H1 (cell line): ENCODE data around the gene THAP5. TPM values are rescaled to one million over a fixed set of nuclear protein-coding genes. Genes with fewer than 3 reads are reported as not detected.
A peak's percentile ranks its signal among the peaks of the same experiment; 100 is the strongest.

Source experiments
- CTCF ChIA-PET: fragments of 300-600 bp; sonication (Branson Sonifier 250); formaldehyde crosslinking; loops from one replicate; lab custom pipeline; 2021; ENCODE audit not compliant: partially characterized antibody; lab: Charles Lee
- POLR2A ChIA-PET: fragments of 300-600 bp; sonication (Branson Sonifier 250); formaldehyde crosslinking; loops from one replicate; lab custom pipeline; 2021; ENCODE audit warnings: inconsistent platforms; ENCODE audit not compliant: partially characterized antibody; lab: Charles Lee
- DNase-seq, 2 experiments: peaks; one replicate each; pipeline versions ENCODE4 v3.0.0 to v3.0.0-alpha.2; 2010 to 2022; ENCODE audit warnings: low spot score in 2 of 2, low read depth in 1 of 2, mixed read lengths in 1 of 2
- FAIRE-seq: peaks from 2 replicates; lab custom pipeline; 2011; peaks lifted over from hg19 to GRCh38; lab: Jason Lieb, UNC
- H2AFZ ChIP-seq: 2 replicates; pipeline ENCODE4 v1.8.1; 2012; ENCODE audit warnings: low read length, inconsistent platforms
- H2AK5ac ChIP-seq: 2 replicates; pipeline ENCODE4 v1.6.1; 2013; ENCODE audit warnings: low read depth, low read length
- H2BK120ac ChIP-seq: replicated peaks from 2 replicates; pipeline ENCODE3; 2013; ENCODE audit warnings: low read depth, low read length, inconsistent platforms
- H2BK12ac ChIP-seq: 2 replicates; pipeline ENCODE4 v1.6.1; 2013; ENCODE audit warnings: low read depth, low read length
- H2BK15ac ChIP-seq: 2 replicates; pipeline ENCODE4 v1.6.1; 2013; ENCODE audit warnings: low read length
- H2BK20ac ChIP-seq: 2 replicates; pipeline ENCODE4 v1.6.1; 2013; ENCODE audit warnings: low read length
- H2BK5ac ChIP-seq: 2 replicates; pipeline ENCODE4 v1.6.1; 2013; ENCODE audit warnings: low read depth, low read length
- H3K14ac ChIP-seq: 2 replicates; pipeline ENCODE4 v1.6.1; 2013; ENCODE audit warnings: inconsistent platforms; ENCODE audit not compliant: insufficient read length
- H3K18ac ChIP-seq: 2 replicates; pipeline ENCODE4 v1.6.1; 2013; ENCODE audit warnings: low read length; ENCODE audit errors: extremely low read depth
- H3K23ac ChIP-seq: 2 replicates; pipeline ENCODE4 v1.6.1; 2013; ENCODE audit warnings: inconsistent platforms; ENCODE audit not compliant: insufficient read length
- H3K23me2 ChIP-seq: 2 replicates; pipeline ENCODE4 v1.6.1; 2013; ENCODE audit warnings: low read depth, low read length
- H3K27ac ChIP-seq: 2 replicates; pipeline ENCODE4 v1.6.1; 2011; ENCODE audit warnings: low read depth, low read length, inconsistent platforms
- H3K27me3 ChIP-seq, 4 experiments: replicated peaks in 1 of 4; 1 replicate in 1 of 4; 2 replicates in 3 of 4; pipeline versions ENCODE4 v1.6.1 to v1.8.1; 2011 to 2013; ENCODE audit warnings: low read length in 3 of 4, mild to moderate bottlenecking in 3 of 4, inconsistent platforms in 2 of 4, mixed read lengths in 2 of 4, moderate library complexity in 1 of 4; ENCODE audit not compliant: control insufficient read depth in 3 of 4, insufficient read depth in 3 of 4; ENCODE audit errors: extremely low read depth in 1 of 4
- H3K36me3 ChIP-seq, 4 experiments: 2 replicates each; pipeline versions ENCODE4 v1.6.1 to v1.8.1; 2011 to 2013; ENCODE audit warnings: mild to moderate bottlenecking in 4 of 4, low read length in 3 of 4, moderate library complexity in 2 of 4, control low read depth in 1 of 4, inconsistent platforms in 1 of 4; ENCODE audit not compliant: insufficient read depth in 4 of 4, control insufficient read depth in 2 of 4
- H3K4ac ChIP-seq: replicated peaks from 2 replicates; pipeline ENCODE3; 2013; ENCODE audit warnings: low read length, low read depth, mixed read lengths, inconsistent platforms; ENCODE audit not compliant: insufficient read length
- H3K4me1 ChIP-seq, 4 experiments: replicated peaks in 1 of 4; 1 replicate in 1 of 4; 2 replicates in 3 of 4; pipeline versions ENCODE4 v1.6.1 to v1.8.1; 2011 to 2013; ENCODE audit warnings: low read length in 3 of 4, inconsistent platforms in 2 of 4, mixed read lengths in 1 of 4; ENCODE audit not compliant: insufficient read depth in 4 of 4, control insufficient read depth in 3 of 4
- H3K4me2 ChIP-seq, 2 experiments: 2 replicates each; pipeline versions ENCODE4 v1.6.1 to v1.8.1; 2011 to 2013; ENCODE audit warnings: low read depth in 2 of 2, low read length in 2 of 2, control low read depth in 1 of 2, inconsistent platforms in 1 of 2, mild to moderate bottlenecking in 1 of 2; ENCODE audit not compliant: insufficient read depth in 1 of 2
- H3K4me3 ChIP-seq, 4 experiments: fragments of 200-600, 300-600 bp in 1 of 4; sonication (generic), shearing (Covaris generic), sonication (Bioruptor Twin) in 1 of 4; 2 replicates each; pipeline versions ENCODE4 v1.5.1 to v1.8.1; 2011 to 2016; ENCODE audit warnings: low read length in 4 of 4, low read depth in 3 of 4, control low read depth in 2 of 4, inconsistent platforms in 2 of 4, mild to moderate bottlenecking in 2 of 4, mixed read lengths in 1 of 4, moderate library complexity in 1 of 4; ENCODE audit not compliant: insufficient read depth in 2 of 4; ENCODE audit errors: extremely low read depth in 1 of 4
- H3K56ac ChIP-seq: replicated peaks from 2 replicates; pipeline ENCODE3; 2013; ENCODE audit warnings: low read depth, mild to moderate bottlenecking, mixed read lengths, low read length, inconsistent platforms; ENCODE audit not compliant: insufficient read length
- H3K79me1 ChIP-seq: 2 replicates; pipeline ENCODE4 v1.6.1; 2013; ENCODE audit warnings: low read depth, low read length, control low read depth
- H3K79me2 ChIP-seq, 2 experiments: 2 replicates each; pipeline versions ENCODE4 v1.6.1 to v1.8.1; 2012 to 2013; ENCODE audit warnings: low read length in 2 of 2, mild to moderate bottlenecking in 2 of 2, inconsistent platforms in 1 of 2; ENCODE audit not compliant: insufficient read depth in 2 of 2, control insufficient read depth in 1 of 2
- H3K9ac ChIP-seq, 4 experiments: replicated peaks in 1 of 4; 1 replicate in 1 of 4; 2 replicates in 3 of 4; pipeline versions ENCODE4 v1.6.1 to v1.8.1; 2011 to 2013; ENCODE audit warnings: low read depth in 3 of 4, low read length in 3 of 4, control low read depth in 2 of 4, mild to moderate bottlenecking in 2 of 4, moderate library complexity in 2 of 4, inconsistent platforms in 1 of 4; ENCODE audit errors: extremely low read depth in 1 of 4
- H3K9me3 ChIP-seq, 2 experiments: 2 replicates each; pipeline versions ENCODE4 v1.6.1 to v1.8.1; 2012 to 2013; ENCODE audit warnings: mild to moderate bottlenecking in 2 of 2, moderate library complexity in 2 of 2, control low read depth in 1 of 2, inconsistent platforms in 1 of 2, low read depth in 1 of 2, low read length in 1 of 2, mixed read lengths in 1 of 2; ENCODE audit not compliant: insufficient read depth in 2 of 2
- H4K20me1 ChIP-seq, 2 experiments: replicated peaks in 1 of 2; 2 replicates each; pipeline versions ENCODE3 to v1.8.1; 2011 to 2013; ENCODE audit warnings: inconsistent platforms in 2 of 2, low read length in 2 of 2, mild to moderate bottlenecking in 1 of 2; ENCODE audit not compliant: insufficient read depth in 2 of 2, control insufficient read depth in 1 of 2
- H4K5ac ChIP-seq: 2 replicates; pipeline ENCODE4 v1.6.1; 2013; ENCODE audit warnings: low read length, low read depth, mixed read lengths, inconsistent platforms; ENCODE audit not compliant: insufficient read length
- H4K8ac ChIP-seq: 2 replicates; pipeline ENCODE4 v1.8.0; 2013; ENCODE audit warnings: mild to moderate bottlenecking, moderate library complexity, low read length, inconsistent platforms; ENCODE audit not compliant: insufficient read depth; ENCODE audit errors: extremely low read depth
- H4K91ac ChIP-seq: replicated peaks from 2 replicates; pipeline ENCODE3; 2013; ENCODE audit warnings: low read length, mixed read lengths, inconsistent platforms; ENCODE audit not compliant: insufficient read length
- CHD1 ChIP-seq: IDR thresholded peaks from 2 replicates; pipeline ENCODE4 v1.6.1; 2012; ENCODE audit warnings: low read depth, low read length, improper control_type of control experiment
- FOSL1 ChIP-seq: IDR thresholded peaks from 2 replicates; pipeline ENCODE4 v1.6.1; 2011; ENCODE audit warnings: mild to moderate bottlenecking, low read depth, low read length, moderate library complexity; ENCODE audit not compliant: insufficient read depth
- RFX5 ChIP-seq: IDR thresholded peaks from 2 replicates; pipeline ENCODE4 v1.6.1; 2011; ENCODE audit warnings: low read depth, low read length, improper control_type of control experiment, borderline replicate concordance
- SRF ChIP-seq: IDR thresholded peaks from 2 replicates; pipeline ENCODE4 v1.6.1; 2011; ENCODE audit warnings: mild to moderate bottlenecking, low read depth, low read length, moderate library complexity
- TBP ChIP-seq: IDR thresholded peaks from 2 replicates; pipeline ENCODE4 v1.6.1; 2011; ENCODE audit warnings: low read depth, low read length, improper control_type of control experiment
- YY1 ChIP-seq: IDR thresholded peaks from 2 replicates; pipeline ENCODE4 v1.6.1; 2011; ENCODE audit warnings: low read depth, mild to moderate bottlenecking, low read length
- WGBS, 2 experiments: shearing (Covaris generic) in 1 of 2; methylation state at CpG; one replicate each; pipeline versions ENCODE4 v1.1.6 to v1.1.7; 2013 to 2015; ENCODE audit warnings: low lambda C conversion rate in 2 of 2, mixed read lengths in 2 of 2, inconsistent platforms in 1 of 2, low coverage in 1 of 2, missing lambda C conversion rate in 1 of 2; ENCODE audit not compliant: insufficient replicate concordance in 2 of 2, insufficient coverage in 1 of 2, insufficient read length in 1 of 2; ENCODE audit errors: extremely low coverage in 1 of 2, missing lambda C conversion rate in 1 of 2; 5-methylcytosine and 5-hydroxymethylcytosine counted together
- polyA plus RNA-seq, 7 experiments: library from polyadenylated mRNA; depleted of rRNA in 3 of 7; stranded (reverse) in 5 of 7; unstranded in 2 of 7; fragments of >200 nt in 5 of 7; fragments of 200-250 nt in 2 of 7; gene quantifications; 1 replicate in 5 of 7; 2 replicates in 1 of 7; 4 replicates in 1 of 7; pipeline versions ENCODE4 v1.2.1 to v1.2.3, GENCODE V29; 2011 to 2013; ENCODE audit warnings: missing spikeins in 2 of 7, mixed read lengths in 2 of 7
- total RNA-seq: library from RNA; stranded (reverse); fragmentation: NEBNext Ultra II Directional; extraction: Animal tissue kit (Norgen Biotek cat#: 25700); gene quantifications from 2 replicates; pipeline ENCODE4 v1.2.1, GENCODE V29; 2021

Gene THAP5
- total and polyA plus RNA-seq, 2 of the 8 experiments (the other 6 are each of a cell fraction or from before 2014, with no cell fraction given): 3.9 to 24.2 TPM

- Histone ChIP-seq H2BK15ac (peak overlapping the region; percentile 25; the same call in 1 of the 2 replicates), H3K36me3 (no peaks in the 10 kb centered on the region), H3K9ac (no peak overlapping the region; a peak in 1 of 7 replicates), H4K5ac (no peak overlapping the region), H2BK20ac (no peak overlapping the region), H3K23ac (no peak overlapping the region), H3K56ac (no peak overlapping the region), H2BK12ac (no peak overlapping the region), H3K79me2 (peaks cover 0 to 21% of the 10 kb centered on the region in 2 experiments; a peak in 2 of 4 replicates), H4K91ac (no peak overlapping the region), H3K4ac (no peak overlapping the region), H3K9me3 (no peaks in the 10 kb centered on the region), H3K4me1 (peaks cover 0 to 2% (median under 1%) of the 10 kb centered on the region in 4 experiments; a peak in 2 of 7 replicates), H3K14ac (no peak overlapping the region), H3K27ac (no peak overlapping the region), H3K79me1 (0 out of 2 replicates have a peak, but pooled peaks cover 2% of the 10 kb centered on the region), H2AFZ (no peak overlapping the region), H3K18ac (no peak overlapping the region), H3K4me3 (no peak overlapping the region), H4K8ac (no peak overlapping the region), H2AK5ac (no peak overlapping the region), H3K4me2 (no peak overlapping the region), H2BK120ac (no peak overlapping the region), H3K23me2 (peaks cover 4% of the 10 kb centered on the region; the same call in 1 of the 2 replicates), H2BK5ac (no peak overlapping the region), H3K27me3 (no peaks in the 10 kb centered on the region), H4K20me1 (no peaks in the 10 kb centered on the region)
- FAIRE-seq (no peak), DNase-seq (no peak)
- WGBS, 2 experiments: 96% methylated on average over 6 of the region's 6 CpGs; no CpG with 5 or more reads in 1 of the 2 experiments
- POLR2A ChIA-PET: interaction anchor here (1.4 to 2.0 kb wide), 2 partner anchors 13 to 42 kb away, joined by 3 to 5 read pairs; partner anchors contain the start of genes DNAJB9 and THAP5
- TF ChIP-seq RFX5 (no peak), CHD1 (no peak), TBP (no peak), FOSL1 (no peak), SRF (no peak), YY1 (no peak)
- CTCF ChIA-PET: no interaction called here
Observed at GRCh38 chr7:108528183-108528712, 41.3 kb downstream of the THAP5 start.
